ENCODE data around the gene NECTIN2.
"Not testable (repeated sequence)": the region's sequence is repeated elsewhere in the genome, so short reads cannot be mapped to it uniquely, and the experiment has no call there.

NECTIN2 gene

GRCh38 chr19:44816301-44816700 lies 29.8 kb upstream of the NECTIN2 start:
- no peak for DNase-seq (ENCODE audit: low read depth in 2 of 2, low spot score in 1 of 2)

- no peak for DNase-seq (ENCODE audit: low read depth in 2 of 2, low spot score in 1 of 2)
Measured at GRCh38 chr19:44817725-44818465, 28.2 kb upstream of the NECTIN2 start.

GRCh38 chr19:44818466-44819031 lies 27.5 kb upstream of the NECTIN2 start:
- no peak for DNase-seq (ENCODE audit: low read depth in 2 of 2, low spot score in 1 of 2)

GRCh38 chr19:44819246-44819832 lies 26.8 kb upstream of the NECTIN2 start:
- DNase-seq (ENCODE audit: low read depth in 2 of 2, low spot score in 1 of 2), result no peak

- DNase-seq (ENCODE audit: low read depth in 2 of 2, low spot score in 1 of 2), result no peak
Measured at GRCh38 chr19:44820648-44821609, 25.2 kb upstream of the NECTIN2 start.

GRCh38 chr19:44822177-44822576 lies 23.9 kb upstream of the NECTIN2 start:
- no peak for DNase-seq (ENCODE audit: low read depth in 2 of 2, low spot score in 1 of 2)

GRCh38 chr19:44822670-44823372 lies 23.3 kb upstream of the NECTIN2 start:
- DNase-seq (ENCODE audit: low read depth in 2 of 2, low spot score in 1 of 2), result no peak

GRCh38 chr19:44823373-44823698 lies 22.8 kb upstream of the NECTIN2 start:
- no peak for DNase-seq (ENCODE audit: low read depth in 2 of 2, low spot score in 1 of 2)

- DNase-seq (ENCODE audit: low read depth in 2 of 2, low spot score in 1 of 2), result no peak
Measured at GRCh38 chr19:44824761-44825160, 21.3 kb upstream of the NECTIN2 start.

GRCh38 chr19:44832875-44833274 lies 13.2 kb upstream of the NECTIN2 start:
- DNase-seq (ENCODE audit: low read depth in 2 of 2, low spot score in 1 of 2), result not testable (repeated sequence)

- not testable (repeated sequence) for DNase-seq (ENCODE audit: low read depth in 2 of 2, low spot score in 1 of 2)
Measured at GRCh38 chr19:44834399-44834798, 11.7 kb upstream of the NECTIN2 start.

- no peak for DNase-seq (ENCODE audit: low read depth in 2 of 2, low spot score in 1 of 2)
Measured at GRCh38 chr19:44839276-44839675, 6.8 kb upstream of the NECTIN2 start.

- DNase-seq (ENCODE audit: low read depth in 2 of 2, low spot score in 1 of 2), result no peak
Measured at GRCh38 chr19:44840811-44841210, 5.3 kb upstream of the NECTIN2 start.

GRCh38 chr19:44841231-44841630 lies 4.9 kb upstream of the NECTIN2 start:
- DNase-seq (ENCODE audit: low read depth in 2 of 2, low spot score in 1 of 2), result no peak

GRCh38 chr19:44845286-44845611 lies 848 bp upstream of the NECTIN2 start:
- DNase-seq (ENCODE audit: low read depth in 2 of 2, low spot score in 1 of 2), result no peak

- DNase-seq (ENCODE audit: low read depth in 2 of 2, low spot score in 1 of 2), result no peak
Measured at GRCh38 chr19:44846455-44847143, 502 bp downstream of the NECTIN2 start.

- DNase-seq (ENCODE audit: low read depth in 2 of 2, low spot score in 1 of 2), result no peak
Measured at GRCh38 chr19:44847144-44848035, 1.3 kb downstream of the NECTIN2 start.

GRCh38 chr19:44848036-44848811 lies 2.1 kb downstream of the NECTIN2 start:
- no peak for DNase-seq (ENCODE audit: low read depth in 2 of 2, low spot score in 1 of 2)
